Trophoblast cell (in vitro differentiated cells and primary cell): ENCODE measurements around the gene NKX1-2.

ENCODE experiments used
- DNase-seq, 2 donors: peaks; one replicate each; pipeline ENCODE4 v3.0.0-alpha.2; 2016
- H2AFZ ChIP-seq: 2 replicates; pipeline ENCODE4 v1.6.1; 2013; ENCODE audit warnings: low read length, moderate library complexity, mild to moderate bottlenecking; ENCODE audit not compliant: insufficient read depth, poor library complexity
- H2AK5ac ChIP-seq: 2 replicates; pipeline ENCODE4 v1.6.1; 2013; ENCODE audit warnings: mild to moderate bottlenecking, low read length
- H2BK120ac ChIP-seq: 2 replicates; pipeline ENCODE4 v1.6.1; 2013; ENCODE audit warnings: low read length, mild to moderate bottlenecking, moderate library complexity; ENCODE audit not compliant: insufficient read depth, poor library complexity
- H2BK12ac ChIP-seq: 2 replicates; pipeline ENCODE4 v1.6.1; 2013; ENCODE audit warnings: mild to moderate bottlenecking, low read length, moderate library complexity
- H2BK5ac ChIP-seq: 2 replicates; pipeline ENCODE4 v1.6.1; 2013; ENCODE audit warnings: low read length, low read depth, moderate library complexity, mild to moderate bottlenecking; ENCODE audit not compliant: poor library complexity
- H3K14ac ChIP-seq: 2 replicates; pipeline ENCODE4 v1.6.1; 2013; ENCODE audit warnings: mild to moderate bottlenecking, low read length
- H3K18ac ChIP-seq: 2 replicates; pipeline ENCODE4 v1.6.1; 2013; ENCODE audit warnings: mild to moderate bottlenecking, low read length
- H3K23ac ChIP-seq: 2 replicates; pipeline ENCODE4 v1.6.1; 2013; ENCODE audit warnings: low read length
- H3K27ac ChIP-seq: 2 replicates; pipeline ENCODE4 v1.5.1; 2013; ENCODE audit warnings: low read depth, mild to moderate bottlenecking, inconsistent platforms, low read length, moderate library complexity
- H3K27me3 ChIP-seq: 2 replicates; pipeline ENCODE4 v1.6.1; 2013; ENCODE audit warnings: inconsistent platforms, mild to moderate bottlenecking, low read length, moderate library complexity; ENCODE audit not compliant: insufficient read depth
- H3K36me3 ChIP-seq, 2 experiments: 1 replicate in 1 of 2; 2 replicates in 1 of 2; pipeline ENCODE4 v1.6.1; 2013; ENCODE audit warnings: low read length in 2 of 2, mild to moderate bottlenecking in 2 of 2, moderate library complexity in 1 of 2; ENCODE audit not compliant: insufficient read depth in 2 of 2, control insufficient read depth in 1 of 2
- H3K4ac ChIP-seq: 2 replicates; pipeline ENCODE4 v1.6.1; 2013; ENCODE audit warnings: low read depth, mild to moderate bottlenecking, low read length, moderate library complexity
- H3K4me1 ChIP-seq, 2 experiments: 1 replicate in 1 of 2; 2 replicates in 1 of 2; pipeline ENCODE4 v1.6.1; 2013; ENCODE audit warnings: low read length in 2 of 2, mild to moderate bottlenecking in 2 of 2, moderate library complexity in 1 of 2; ENCODE audit not compliant: insufficient read depth in 2 of 2, control insufficient read depth in 1 of 2
- H3K4me2 ChIP-seq: 2 replicates; pipeline ENCODE4 v1.6.1; 2013; ENCODE audit warnings: inconsistent platforms, mild to moderate bottlenecking, low read length, moderate library complexity
- H3K4me3 ChIP-seq: 2 replicates; pipeline ENCODE4 v1.5.1; 2013; ENCODE audit warnings: mild to moderate bottlenecking, low read depth, low read length, inconsistent platforms
- H3K79me1 ChIP-seq: one replicate; pipeline ENCODE4 v1.6.1; 2013; ENCODE audit warnings: low read length
- H3K79me2 ChIP-seq: 2 replicates; pipeline ENCODE4 v1.6.1; 2013; ENCODE audit warnings: low read length, mild to moderate bottlenecking; ENCODE audit not compliant: control insufficient read depth, insufficient read depth, poor library complexity
- H3K9ac ChIP-seq: 2 replicates; pipeline ENCODE4 v1.6.1; 2013; ENCODE audit warnings: mild to moderate bottlenecking, low read length
- H3K9me3 ChIP-seq: 2 replicates; pipeline ENCODE4 v1.6.1; 2013; ENCODE audit warnings: low read depth, mild to moderate bottlenecking, control low read depth, inconsistent platforms, low read length; ENCODE audit not compliant: insufficient read depth
- H4K12ac ChIP-seq: 2 replicates; pipeline ENCODE4 v1.6.1; 2013; ENCODE audit warnings: low read depth, mild to moderate bottlenecking, low read length, moderate library complexity
- H4K8ac ChIP-seq: 2 replicates; pipeline ENCODE4 v1.6.1; 2013; ENCODE audit warnings: low read depth, mild to moderate bottlenecking, low read length, moderate library complexity
- H4K91ac ChIP-seq: one replicate; pipeline ENCODE4 v1.6.1; 2013; ENCODE audit warnings: low read depth, mild to moderate bottlenecking, low read length, moderate library complexity
- WGBS: extraction: QIAGEN DNeasy Blood & Tissue Kit; methylation state at CpG from one replicate; pipeline ENCODE4 v1.1.7; 2013; ENCODE audit warnings: missing lambda C conversion rate; ENCODE audit not compliant: insufficient read length, insufficient coverage; ENCODE audit errors: extremely low coverage; 5-methylcytosine and 5-hydroxymethylcytosine counted together

The NKX1-2 gene

GRCh38 chr10:124496150-124496549 lies 46.3 kb upstream of the NKX1-2 start:
- H2BK5ac ChIP-seq: no peak overlapping the region
- no peaks in the 10 kb centered on the region for H3K79me1 ChIP-seq
- H3K4me1 ChIP-seq: peaks cover 5% of the 10 kb centered on the region in 2 experiments
- no peak overlapping the region for H3K4me3 ChIP-seq
- H2BK120ac ChIP-seq: no peak overlapping the region
- no peak overlapping the region for H2AFZ ChIP-seq
- no peak overlapping the region for H2BK12ac ChIP-seq
- H4K91ac ChIP-seq: no peak overlapping the region
- no peak overlapping the region for H4K12ac ChIP-seq
- H3K27me3 ChIP-seq: no peaks in the 10 kb centered on the region
- no peaks in the 10 kb centered on the region for H3K79me2 ChIP-seq
- no peaks in the 10 kb centered on the region for H3K9me3 ChIP-seq
- no peak overlapping the region for H3K4ac ChIP-seq
- peaks cover 0 to 2% of the 10 kb centered on the region in 2 experiments for H3K36me3 ChIP-seq
- no peak overlapping the region for H3K14ac ChIP-seq
- no peak overlapping the region for H3K9ac ChIP-seq
- no peak for DNase-seq
- WGBS: no CpG with 5 or more reads among the region's 14 CpGs
- no peak overlapping the region for H2AK5ac ChIP-seq
- no peak overlapping the region for H3K27ac ChIP-seq
- no peak overlapping the region for H4K8ac ChIP-seq
- no peak overlapping the region for H3K4me2 ChIP-seq
- no peak overlapping the region for H3K18ac ChIP-seq
- H3K23ac ChIP-seq: no peak overlapping the region

DNA sequence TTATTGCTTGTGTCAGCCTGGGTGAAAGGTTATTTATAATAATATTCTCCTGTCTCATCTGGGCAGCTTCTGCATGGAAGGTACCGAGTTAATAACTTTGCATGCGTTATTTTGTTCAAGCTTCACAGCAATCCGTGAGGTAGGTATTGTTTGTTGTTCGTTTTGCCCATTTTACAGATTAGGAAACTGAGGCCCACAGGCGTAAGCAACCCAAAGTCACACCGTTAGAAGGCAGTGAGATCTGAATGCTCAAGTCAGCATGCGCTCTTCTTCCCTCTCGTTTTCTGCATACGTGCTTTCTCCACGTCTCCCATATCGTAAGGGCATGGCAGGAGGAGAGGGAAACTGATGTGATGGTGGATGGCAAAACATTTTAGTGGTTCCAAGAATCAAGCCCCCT lies 45.9 kb upstream of the NKX1-2 start:
- H3K4me2 ChIP-seq: no peak overlapping the region
- no peak overlapping the region for H3K9ac ChIP-seq
- no peak overlapping the region for H2BK120ac ChIP-seq
- no CpG with 5 or more reads among the region's 11 CpGs for WGBS
- H4K12ac ChIP-seq: no peak overlapping the region
- no peak overlapping the region for H3K23ac ChIP-seq
- H3K14ac ChIP-seq: no peak overlapping the region
- no peak overlapping the region for H3K4me3 ChIP-seq
- H3K4ac ChIP-seq: no peak overlapping the region
- H4K91ac ChIP-seq: no peak overlapping the region
- H3K79me2 ChIP-seq: no peaks in the 10 kb centered on the region
- H2BK5ac ChIP-seq: no peak overlapping the region
- H3K4me1 ChIP-seq: peaks cover 5% of the 10 kb centered on the region in 2 experiments
- H3K36me3 ChIP-seq: peaks cover 0 to 2% of the 10 kb centered on the region in 2 experiments
- no peak overlapping the region for H3K18ac ChIP-seq
- no peak overlapping the region for H2AFZ ChIP-seq
- no peaks in the 10 kb centered on the region for H3K27me3 ChIP-seq
- no peak for DNase-seq
- no peak overlapping the region for H4K8ac ChIP-seq
- H3K79me1 ChIP-seq: no peaks in the 10 kb centered on the region
- H2BK12ac ChIP-seq: no peak overlapping the region
- H2AK5ac ChIP-seq: no peak overlapping the region
- no peaks in the 10 kb centered on the region for H3K9me3 ChIP-seq
- H3K27ac ChIP-seq: no peak overlapping the region

- Histone ChIP-seq H3K9me3 (no peaks in the 10 kb centered on the region), H3K36me3 (peaks cover 0 to 4% of the 10 kb centered on the region in 2 experiments), H3K27ac (no peak overlapping the region), H3K4me1 (peaks cover 5% of the 10 kb centered on the region in 2 experiments), H3K79me1 (no peaks in the 10 kb centered on the region), H3K4ac (no peak overlapping the region), H2AFZ (no peak overlapping the region), H2BK12ac (no peak overlapping the region), H3K4me3 (no peak overlapping the region), H3K9ac (no peak overlapping the region), H3K27me3 (no peaks in the 10 kb centered on the region), H4K8ac (no peak overlapping the region), H3K79me2 (no peaks in the 10 kb centered on the region), H3K23ac (no peak overlapping the region), H3K14ac (no peak overlapping the region), H4K12ac (no peak overlapping the region), H2BK120ac (no peak overlapping the region), H3K4me2 (no peak overlapping the region), H4K91ac (no peak overlapping the region), H3K18ac (no peak overlapping the region), H2BK5ac (no peak overlapping the region), H2AK5ac (no peak overlapping the region)
- WGBS: no CpG with 5 or more reads among the region's 7 CpGs
- no peak for DNase-seq
These were observed 45.3 kb upstream of the NKX1-2 start for GRCh38 chr10:124495162-124495561.

DNA sequence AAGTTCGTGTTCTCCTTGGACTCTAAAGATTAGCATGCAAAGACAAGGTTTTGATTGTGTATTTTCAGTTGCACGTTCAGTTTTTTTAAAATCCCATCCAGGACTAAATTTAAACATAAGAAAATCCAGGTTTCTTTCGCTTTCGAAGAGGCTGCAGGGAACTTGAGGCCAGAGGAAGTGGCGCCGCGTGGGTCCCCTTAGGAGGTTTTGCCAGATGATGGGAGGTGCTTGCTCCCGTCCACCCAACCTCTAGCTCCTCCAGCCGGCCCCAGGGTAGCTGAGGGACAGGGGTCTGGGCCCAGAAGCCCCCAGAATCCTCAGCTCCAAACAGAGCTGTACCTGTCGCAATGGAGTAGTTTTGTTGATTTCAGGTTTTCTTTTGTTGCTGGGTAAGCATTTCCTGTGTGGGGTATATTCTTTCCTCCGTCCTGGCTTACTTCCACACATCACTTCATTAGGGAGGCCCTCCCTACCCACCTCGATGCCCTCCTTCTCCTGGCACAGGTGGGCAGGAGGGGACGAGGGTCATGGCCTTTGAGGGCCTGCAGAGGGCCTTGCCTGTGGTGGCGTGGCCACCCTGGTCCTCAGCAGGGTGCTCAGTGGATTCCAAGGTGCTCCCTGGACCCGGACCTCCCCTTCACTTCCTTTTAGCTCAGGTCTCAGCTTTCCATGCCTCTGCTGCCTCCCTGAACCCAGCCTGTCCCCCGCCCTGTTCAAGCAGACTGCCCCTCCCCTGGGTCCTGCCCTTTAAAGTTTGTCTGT lies 44.4 kb upstream of the NKX1-2 start:
- H3K79me1 ChIP-seq: no peaks in the 10 kb centered on the region
- no peak overlapping the region for H3K27ac ChIP-seq
- no peak overlapping the region for H3K9ac ChIP-seq
- no peak overlapping the region for H3K18ac ChIP-seq
- no CpG with 5 or more reads among the region's 16 CpGs for WGBS
- H3K23ac ChIP-seq: no peak overlapping the region
- H3K4me3 ChIP-seq: no peak overlapping the region
- H3K36me3 ChIP-seq: peaks cover 0 to 6% of the 10 kb centered on the region in 2 experiments
- no peak overlapping the region for H3K4ac ChIP-seq
- no peak overlapping the region for H3K4me2 ChIP-seq
- no peak overlapping the region for H4K91ac ChIP-seq
- H2BK120ac ChIP-seq: no peak overlapping the region
- H2BK5ac ChIP-seq: no peak overlapping the region
- DNase-seq: no peak
- H3K27me3 ChIP-seq: no peaks in the 10 kb centered on the region
- H2BK12ac ChIP-seq: no peak overlapping the region
- H4K8ac ChIP-seq: no peak overlapping the region
- no peak overlapping the region for H2AK5ac ChIP-seq
- no peaks in the 10 kb centered on the region for H3K79me2 ChIP-seq
- no peak overlapping the region for H4K12ac ChIP-seq
- H3K9me3 ChIP-seq: no peaks in the 10 kb centered on the region
- peaks cover 5% of the 10 kb centered on the region in 2 experiments for H3K4me1 ChIP-seq
- no peak overlapping the region for H3K14ac ChIP-seq
- H2AFZ ChIP-seq: no peak overlapping the region
